ENCODE results near the gene WNT9A.

DNA sequence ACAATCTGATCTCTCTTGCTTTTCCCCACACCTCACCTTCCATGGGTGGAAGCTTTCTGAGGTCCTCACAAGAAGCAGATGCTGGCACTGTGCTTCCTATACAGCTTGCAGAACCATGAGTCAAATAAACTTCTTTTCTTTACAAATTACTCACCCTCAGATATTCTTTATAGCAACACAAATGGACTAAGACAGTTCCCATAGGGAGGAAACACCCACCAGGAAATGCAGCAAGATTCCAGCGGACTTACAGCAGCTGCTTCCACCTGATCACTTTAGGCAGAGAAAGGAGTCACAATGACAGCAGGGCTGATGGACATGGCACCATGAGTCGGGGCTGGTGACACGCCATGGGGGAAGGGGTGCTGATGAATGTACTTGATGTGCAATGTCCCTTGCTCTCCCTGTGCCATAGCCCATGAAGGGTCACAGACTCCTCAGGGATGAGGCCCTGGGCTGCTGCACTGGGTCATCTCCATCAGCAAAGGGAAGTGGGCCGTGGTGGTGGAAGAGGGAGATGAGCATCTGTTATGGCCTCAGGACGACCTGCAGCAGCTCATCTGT is 78.4 kb downstream of the WNT9A start:
- TF ChIP-seq, protein P1, sequence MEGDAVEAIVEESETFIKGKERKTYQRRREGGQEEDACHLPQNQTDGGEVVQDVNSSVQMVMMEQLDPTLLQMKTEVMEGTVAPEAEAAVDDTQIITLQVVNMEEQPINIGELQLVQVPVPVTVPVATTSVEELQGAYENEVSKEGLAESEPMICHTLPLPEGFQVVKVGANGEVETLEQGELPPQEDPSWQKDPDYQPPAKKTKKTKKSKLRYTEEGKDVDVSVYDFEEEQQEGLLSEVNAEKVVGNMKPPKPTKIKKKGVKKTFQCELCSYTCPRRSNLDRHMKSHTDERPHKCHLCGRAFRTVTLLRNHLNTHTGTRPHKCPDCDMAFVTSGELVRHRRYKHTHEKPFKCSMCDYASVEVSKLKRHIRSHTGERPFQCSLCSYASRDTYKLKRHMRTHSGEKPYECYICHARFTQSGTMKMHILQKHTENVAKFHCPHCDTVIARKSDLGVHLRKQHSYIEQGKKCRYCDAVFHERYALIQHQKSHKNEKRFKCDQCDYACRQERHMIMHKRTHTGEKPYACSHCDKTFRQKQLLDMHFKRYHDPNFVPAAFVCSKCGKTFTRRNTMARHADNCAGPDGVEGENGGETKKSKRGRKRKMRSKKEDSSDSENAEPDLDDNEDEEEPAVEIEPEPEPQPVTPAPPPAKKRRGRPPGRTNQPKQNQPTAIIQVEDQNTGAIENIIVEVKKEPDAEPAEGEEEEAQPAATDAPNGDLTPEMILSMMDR (tag by site-specific recombination; IDR thresholded peaks at IDR 0.05) = no peak
- no peak for TF ChIP-seq ZNF692 (tag by site-specific recombination; IDR thresholded peaks at IDR 0.05)

Data from HEK293 (cell line).